Globus pallidus (tissue), 1 donor: ENCODE measurements around the gene MEGF9.

Experiments
- DNase-seq: peaks from one replicate; pipeline ENCODE4 v3.0.0-alpha.2; 2015; ENCODE audit warnings: low spot score

MEGF9 gene

DNA sequence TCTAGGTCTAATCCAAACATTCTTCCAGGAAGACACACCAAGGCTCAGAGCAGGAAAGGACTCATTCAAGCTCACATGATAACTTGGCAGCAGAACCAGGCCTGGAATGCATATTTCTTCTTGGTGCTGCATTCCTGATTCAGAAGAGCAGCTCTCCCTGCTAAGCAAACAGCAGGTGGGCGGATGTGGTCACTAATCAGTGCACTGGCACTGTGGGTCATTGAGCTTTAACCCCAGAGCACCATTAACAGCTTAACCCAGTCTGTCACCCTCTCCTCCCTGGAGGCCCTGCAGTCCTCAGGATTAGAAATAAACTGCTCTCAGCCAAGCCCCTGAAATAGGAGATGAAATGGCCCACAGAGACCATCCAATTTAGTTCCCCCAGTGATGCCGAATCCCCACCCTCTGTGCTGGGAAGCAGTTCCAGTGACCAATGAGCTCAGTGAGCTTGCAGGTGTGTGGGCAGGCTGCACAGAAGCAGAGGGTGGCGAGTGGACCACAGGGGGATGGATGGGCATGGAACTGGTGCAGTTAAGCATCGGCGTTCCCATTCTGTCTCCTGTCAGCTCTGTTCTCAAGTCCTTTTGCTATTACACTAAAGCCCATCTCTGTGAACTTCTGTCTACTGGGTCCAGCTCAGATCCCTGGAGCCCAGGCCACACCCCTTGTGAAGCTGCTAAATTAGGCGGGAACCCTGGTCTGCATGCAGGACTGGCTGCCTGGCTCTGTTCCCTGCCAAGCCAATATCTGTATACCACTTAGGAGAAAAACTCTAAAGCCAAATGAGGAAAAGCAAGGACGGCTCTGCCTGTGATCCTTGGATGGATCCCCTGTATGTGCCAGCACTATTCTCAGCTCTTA, 16.6 kb upstream of the MEGF9 start:
- DNase-seq: no peak

DNA sequence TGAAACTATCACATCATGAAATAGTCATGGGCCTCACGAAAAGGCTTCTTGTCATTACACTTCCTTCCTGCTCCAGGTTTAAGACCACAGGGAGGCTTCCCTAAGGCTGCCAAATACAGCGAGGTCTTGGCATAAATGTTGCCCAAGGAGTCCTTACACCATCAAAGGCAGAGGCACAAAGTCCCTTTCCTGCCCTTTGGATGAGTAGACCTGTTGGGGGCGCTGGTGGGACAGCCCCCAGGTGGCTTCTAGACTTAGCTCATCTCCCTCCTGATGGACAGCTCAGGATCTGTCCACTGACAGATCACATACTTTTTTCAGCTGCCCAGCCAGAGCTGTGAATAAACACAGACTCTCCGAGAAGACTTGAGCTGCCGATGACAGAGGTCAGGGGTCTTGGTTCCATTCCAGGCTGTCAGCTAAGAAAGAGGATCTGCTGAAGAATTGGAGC, 15.5 kb upstream of the MEGF9 start:
- no peak for DNase-seq

DNA sequence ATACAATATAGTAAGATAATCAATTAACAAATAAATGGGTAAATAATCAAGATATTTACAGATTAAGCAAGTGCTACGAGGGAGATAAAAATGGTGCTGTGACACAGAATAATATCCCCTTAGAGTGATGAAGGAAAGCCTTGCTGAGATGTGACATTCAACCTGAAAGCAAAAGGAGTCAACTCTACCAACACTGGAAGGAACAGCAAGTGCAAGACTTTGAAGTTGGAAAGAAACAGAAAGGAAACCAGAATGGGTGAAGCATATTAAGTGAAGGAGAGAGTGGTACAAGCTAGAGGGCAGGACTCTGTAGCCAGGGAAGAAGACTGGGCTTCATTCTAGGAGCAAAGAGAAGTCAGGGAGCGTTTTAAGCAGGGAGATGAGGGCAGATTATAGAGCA, 12.2 kb upstream of the MEGF9 start:
- DNase-seq: no peak

DNA sequence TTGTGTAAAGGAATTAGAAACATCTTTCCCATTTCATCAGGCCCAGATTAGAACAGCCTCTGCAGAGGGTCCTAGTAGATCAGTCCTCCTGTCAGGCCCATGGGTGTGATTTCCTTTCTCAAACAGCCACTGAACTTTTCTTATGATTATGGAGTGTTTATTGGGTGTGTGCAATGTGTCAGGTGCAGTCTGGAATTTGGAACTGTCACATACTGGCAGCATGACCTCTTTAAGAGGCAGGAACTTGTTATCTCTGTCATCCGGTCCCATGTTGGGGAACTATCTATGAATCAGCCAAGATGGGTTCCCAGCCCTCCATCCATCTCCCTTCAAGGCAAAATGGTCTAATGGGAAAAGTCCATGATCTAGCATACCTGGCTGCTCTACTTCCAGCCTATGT, 11.6 kb upstream of the MEGF9 start:
- no peak for DNase-seq

DNA sequence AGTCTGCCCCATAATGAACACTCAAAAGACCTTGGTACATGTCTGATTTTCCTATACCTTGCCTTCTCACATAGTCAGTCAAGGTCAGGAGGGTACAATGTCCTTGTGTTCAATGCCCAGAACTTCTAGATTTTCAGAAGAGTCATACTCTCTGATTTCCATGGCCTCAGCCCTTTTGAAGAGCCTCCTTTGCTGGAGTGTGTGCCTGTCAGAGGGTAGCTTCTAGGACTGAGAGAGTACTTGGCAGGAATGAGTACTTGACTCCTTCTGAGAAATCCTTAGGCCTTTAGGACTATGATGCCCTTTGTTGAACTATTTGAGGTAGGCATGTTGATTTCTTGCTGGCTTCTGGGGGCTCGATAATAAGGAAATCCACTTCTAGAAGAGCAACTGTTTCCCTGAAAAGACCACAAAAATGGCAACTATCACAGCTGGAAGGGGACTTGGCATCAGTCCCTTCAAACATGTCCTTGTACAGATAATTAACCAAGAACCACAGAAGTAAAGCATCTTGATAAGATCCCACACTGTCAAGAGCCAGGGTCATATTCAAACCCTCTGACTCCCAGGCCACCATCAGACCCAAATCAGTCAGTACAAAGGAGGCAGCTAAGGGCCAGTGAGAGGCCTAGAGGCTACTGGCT, 10.6 kb upstream of the MEGF9 start:
- DNase-seq: no peak

DNA sequence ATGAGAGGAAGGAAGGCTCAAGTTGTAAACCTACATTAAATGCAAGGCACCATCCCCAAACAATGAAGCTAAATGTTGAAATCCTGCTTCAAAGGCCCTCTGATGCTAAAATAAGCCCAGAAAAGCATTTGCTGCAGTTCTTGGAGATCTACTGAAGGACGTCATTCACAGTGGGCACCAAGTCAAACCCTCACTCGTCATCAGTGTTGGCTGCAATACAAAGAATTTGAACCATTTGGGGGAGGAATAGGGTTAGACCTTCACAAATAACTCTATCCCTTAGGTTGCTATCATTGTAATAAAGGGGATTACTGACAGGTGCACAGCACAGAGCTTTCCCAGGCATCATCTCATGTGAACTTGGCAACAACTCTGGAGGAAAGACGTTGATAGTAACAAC, 9.3 kb upstream of the MEGF9 start:
- no peak for DNase-seq

DNA sequence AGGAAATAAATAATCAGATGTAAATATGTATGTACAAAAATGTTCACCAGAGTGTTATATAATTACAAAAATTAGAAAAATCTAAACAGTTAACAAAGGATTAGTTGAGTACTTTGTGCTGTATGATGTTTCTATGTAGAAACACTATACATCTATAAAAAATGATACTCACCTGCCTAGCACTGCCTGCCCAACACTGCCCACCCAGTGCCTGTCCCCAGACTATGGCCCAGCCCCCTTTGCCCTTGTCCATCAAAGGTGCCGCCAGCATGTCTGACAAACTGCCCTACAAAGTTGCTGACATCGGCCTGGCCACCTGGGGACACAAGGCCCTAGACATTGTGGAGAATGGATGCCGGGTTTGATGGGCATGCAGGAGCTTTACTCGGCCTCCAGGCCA, 6.1 kb upstream of the MEGF9 start:
- DNase-seq: no peak

DNA sequence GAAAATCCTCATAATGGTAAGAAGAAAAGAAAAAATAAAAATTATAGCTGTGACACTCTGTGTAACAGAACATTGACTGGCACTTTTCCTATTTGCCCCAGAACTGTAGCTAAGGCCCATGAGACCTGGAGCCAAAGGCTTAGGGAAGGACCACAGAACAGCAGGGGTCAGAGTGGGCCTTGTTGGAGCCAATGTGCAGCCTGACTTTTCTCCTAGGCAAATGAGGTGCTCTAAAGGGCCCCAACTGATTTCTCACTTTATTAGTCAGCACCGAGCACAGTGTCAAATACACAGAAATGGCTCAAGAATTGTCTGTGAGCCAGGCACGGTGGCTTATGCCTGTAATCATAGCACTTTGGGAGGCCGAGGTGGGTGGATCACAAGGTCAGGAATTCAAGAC, 4.0 kb upstream of the MEGF9 start:
- no peak for DNase-seq

DNA sequence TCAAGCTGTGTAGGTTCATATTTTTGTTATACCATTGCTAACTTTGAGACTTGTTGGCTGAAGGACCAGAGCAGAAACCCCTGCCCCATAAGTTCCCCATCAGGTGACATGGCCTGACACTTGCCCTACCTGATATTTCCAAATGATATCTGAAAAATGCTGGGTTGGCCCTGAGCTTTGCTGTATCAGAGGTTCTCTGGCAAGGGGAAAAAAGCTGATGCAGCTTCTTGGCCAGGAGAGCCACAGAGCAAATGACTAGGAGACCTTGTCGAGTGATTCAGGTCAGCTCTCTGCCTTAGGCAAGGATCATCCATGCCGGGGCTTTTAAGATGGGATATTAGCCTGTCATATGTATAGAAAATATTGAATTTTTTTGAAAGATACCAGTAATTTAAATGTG, 2.9 kb upstream of the MEGF9 start:
- DNase-seq: no peak

DNA sequence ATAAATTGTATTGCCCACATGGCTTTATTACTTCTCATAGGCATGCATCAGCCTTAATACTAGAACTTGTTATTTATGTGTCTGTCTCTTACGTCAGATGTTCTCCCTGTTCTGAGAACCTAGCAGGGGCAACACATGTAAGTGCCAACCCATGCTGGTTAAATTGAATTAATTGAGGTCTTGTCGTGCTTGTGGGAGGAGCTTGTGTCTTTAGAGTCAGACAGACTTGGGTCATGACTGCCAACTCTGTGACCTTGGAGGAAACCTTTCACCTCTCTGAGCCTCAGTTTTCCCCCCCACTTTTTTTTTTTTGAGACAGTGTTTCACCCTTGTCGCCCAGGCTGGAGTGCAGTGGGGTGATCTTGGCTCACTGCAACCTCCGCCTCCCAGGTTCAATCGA, 2.2 kb upstream of the MEGF9 start:
- DNase-seq: no peak

DNA sequence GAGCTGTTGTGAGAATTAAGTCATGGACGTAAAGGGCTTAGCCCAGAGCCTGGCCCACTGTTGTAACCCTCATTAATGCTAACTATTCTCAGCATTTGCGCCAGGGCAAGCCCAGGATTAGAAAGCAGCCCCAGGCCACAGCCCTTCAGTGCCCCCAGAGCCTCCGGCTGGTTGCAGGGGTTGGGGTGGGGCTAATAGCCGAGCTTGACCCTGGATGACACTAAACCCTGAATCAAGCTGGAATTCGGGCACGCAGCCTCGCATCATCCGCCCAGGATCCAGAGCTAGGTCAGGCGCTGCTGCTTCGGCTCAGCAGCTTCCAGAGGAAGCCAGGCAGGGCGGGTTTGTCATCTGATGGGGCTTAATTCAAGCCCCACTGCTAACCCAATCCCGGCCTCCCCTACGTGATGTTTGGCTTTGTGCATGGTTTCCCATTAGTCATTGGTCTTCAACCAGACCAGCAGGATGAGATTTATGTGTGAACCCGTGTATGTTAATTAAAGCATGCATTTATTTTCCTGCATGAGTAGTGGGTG, 1.2 kb upstream of the MEGF9 start:
- DNase-seq: no peak

DNA sequence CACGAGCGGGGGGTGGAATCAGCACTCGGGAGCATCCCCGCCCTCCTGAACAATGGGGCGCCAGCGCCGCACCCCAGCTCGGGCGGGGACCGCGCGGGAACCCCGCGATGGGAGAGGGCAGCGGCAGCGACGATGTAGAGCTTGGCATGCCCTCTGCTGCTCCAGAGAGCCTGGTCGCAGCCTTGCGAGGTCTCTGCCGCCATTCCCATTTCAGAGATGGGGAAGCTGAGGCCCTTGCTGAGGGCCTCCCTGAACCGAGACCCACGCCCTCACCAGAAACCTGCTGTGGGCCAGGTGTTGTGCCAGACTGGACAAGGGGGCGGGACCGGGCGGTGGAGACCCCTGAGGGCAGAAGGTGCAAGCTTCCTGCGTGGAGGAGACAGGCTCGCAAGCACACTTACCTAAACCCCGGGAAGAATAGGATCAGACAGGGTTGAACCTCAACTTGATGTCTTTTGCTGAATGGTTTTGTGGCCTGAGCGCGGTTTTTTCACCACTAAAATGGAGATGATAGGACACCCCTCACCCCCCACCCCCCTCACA, 647 bp upstream of the MEGF9 start:
- DNase-seq: no peak

DNA sequence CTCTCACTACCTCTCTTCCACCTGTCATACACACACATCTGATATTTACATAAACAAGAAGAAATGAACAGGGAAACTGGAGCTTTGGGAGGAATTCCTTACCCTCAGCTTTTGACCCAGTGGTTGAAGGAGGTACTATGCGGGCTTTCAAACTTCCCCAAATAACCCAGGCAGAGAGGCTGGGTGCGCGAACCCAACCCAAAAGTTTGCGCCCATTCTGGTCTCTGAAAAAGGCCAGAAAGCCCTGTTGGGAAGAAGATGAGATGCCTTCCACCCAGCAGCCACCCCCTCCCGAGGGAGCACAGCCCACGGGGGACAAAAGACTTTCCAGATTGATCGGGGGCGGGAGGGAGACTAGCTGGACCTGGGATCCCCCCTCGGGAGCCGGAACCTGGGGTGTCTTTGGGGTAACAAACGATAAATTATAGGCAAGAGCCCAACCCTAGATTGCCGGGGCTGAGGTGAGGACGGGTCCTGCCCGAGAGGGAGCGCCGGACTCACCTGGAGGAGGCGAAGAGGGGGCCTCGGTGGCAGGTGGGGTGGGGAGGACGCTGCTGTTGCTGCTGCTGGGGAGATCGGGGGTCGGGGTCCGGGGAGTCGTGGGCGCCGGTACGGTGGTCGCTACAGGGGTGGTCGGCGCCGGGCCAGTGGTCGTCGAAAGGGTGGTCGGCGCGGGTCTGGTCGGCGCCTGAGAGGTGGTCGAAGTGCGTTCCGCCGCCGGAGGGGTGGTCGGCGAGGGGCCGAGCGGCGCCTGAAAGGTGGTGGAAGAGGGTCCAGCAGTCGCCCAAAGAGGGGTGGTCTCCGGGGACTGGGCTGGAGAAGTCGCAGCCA, 798 bp downstream of the MEGF9 start:
- DNase-seq: no peak

DNA sequence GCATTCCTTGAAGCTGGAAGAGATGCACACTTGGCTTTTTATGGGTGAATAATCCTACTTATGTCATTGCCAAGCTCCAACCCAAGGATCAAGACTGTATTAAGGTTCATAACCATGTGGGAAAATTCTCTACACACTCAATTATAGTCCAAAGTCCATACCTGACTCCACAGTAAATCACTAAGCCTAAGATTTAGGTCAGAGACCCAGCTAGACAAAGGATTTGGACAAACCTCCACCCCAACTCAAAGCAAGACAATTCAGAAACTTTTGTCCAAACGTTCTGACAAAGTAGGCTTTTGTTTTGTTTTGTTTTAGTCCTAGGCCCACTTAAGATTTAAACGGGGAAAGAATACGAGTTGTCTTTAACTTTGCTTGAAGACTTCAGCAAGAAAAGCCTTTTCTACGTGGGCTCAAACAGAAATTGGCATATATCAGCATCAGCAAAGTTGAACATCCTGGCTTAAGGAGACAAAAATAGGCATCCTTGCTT, 1.7 kb downstream of the MEGF9 start:
- no peak for DNase-seq

DNA sequence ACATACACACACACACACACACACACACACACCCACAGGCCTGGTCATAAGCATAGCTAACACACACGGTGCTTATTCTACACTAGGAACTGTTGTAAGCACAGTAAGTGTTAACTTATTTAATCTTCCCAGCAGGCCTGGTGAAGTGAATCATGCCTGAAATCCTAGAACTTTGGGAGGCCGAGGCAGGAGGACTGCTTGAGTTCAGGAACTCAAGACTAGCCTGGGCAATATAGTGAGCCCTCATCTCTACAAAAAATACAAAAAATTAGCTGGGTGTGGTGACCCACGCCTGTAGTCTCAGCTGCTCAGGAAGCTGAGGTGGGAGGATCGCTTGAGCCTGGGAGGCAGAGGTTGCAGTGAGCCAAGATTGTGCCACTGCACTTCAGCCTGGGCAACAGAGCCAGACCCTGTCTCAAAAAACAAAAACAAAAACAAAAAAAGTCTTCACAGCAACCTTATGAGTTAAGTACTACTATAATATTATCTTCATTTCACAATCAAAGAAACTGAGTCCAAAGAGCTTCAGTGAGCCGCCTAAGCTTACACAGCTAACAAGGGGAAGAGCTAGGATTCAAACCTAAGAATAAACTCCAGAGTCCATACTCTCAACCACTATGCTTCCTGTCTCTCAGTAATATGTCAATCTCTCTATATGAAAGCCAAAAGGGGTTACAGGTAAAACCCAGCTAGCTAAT, 2.3 kb downstream of the MEGF9 start:
- no peak for DNase-seq

DNA sequence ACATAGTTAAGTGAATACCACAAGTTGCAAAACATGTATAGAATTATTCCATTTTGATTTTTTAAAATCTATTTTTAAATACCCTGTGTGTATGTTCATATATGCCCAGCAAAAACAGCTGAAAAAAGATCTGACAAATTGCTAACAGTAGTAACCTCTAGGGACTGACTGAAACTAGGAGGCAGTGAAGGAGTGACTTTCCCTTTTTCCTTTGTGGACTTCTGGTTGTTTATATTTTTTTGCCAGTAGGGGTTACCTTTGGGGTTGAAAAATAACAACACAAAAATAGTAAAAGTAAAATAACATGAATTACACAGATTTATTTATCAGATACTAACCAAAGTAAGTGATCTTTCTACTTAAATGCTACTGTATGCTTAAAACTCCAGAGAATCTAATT, 2.9 kb downstream of the MEGF9 start:
- DNase-seq: no peak

DNA sequence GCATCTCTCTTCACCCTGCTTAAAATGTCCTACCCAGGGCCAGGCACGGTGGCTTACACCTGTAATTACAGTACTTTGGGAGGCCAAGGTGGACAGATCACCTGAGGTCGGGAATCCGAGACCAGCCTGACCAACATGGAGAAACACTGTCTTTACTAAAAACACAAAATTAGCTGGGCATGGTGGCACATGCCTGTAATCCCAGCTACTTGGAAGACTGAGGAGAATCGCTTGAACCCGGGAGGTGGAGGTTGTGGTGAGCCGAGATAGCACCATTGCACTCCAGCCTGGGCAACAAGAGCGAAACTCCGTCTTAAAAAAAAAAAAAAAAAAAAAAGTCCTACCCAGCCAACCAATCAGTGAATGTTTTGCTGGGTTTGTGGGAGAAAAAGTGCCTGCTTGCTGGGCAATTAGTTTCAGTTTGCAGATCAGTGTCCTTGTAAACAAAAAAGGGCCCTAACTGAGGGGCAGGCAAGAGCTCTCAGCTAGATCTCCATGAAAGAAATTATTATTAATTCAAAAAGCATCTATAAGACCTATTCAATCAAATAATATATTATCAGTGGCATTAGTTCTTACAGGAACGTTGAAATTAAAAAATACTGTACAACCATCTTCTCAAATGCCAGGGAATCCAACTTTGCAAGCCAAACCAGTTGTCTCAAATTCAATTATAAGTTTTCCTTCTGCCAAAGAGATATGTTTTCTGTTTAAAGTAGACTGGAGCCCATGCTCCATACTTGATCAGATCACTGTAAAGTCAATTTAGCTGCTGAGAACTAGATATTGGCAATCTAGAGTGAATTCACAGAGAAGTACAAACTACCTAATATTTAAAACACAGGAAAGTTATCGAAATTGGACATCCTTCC, 3.9 kb downstream of the MEGF9 start:
- DNase-seq: peak; percentile 84

DNA sequence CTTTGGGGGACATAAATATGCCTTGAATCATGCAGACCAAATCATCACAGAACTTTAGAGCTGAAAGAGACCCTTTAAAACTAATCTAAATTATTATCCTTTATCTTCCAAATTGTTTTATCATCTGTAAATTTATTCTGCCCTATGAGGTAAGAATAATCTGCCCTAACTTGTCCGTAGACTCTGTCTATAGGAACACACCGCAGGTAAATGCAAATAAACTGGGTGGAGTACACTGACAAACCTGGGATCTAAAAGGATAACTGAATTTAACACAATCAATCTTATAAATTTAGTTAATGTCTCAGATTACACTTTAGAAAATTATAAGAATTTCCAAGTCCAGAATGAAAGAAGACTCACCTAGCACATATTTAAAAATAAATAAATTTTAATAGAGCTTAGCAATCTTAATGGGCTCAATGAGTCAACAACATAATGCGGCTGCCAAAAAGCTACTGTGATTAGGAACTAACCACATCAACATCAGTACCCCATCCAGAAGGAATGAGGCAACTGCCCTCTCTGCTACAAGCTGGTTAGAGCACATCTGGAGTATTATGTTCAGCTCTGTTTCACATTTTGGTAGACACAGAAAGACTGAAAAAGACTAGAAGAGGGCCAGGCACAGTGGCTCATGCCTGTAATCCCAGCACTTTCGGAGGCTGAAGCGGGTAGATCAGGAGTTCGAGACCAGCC, 5.6 kb downstream of the MEGF9 start:
- no peak for DNase-seq

DNA sequence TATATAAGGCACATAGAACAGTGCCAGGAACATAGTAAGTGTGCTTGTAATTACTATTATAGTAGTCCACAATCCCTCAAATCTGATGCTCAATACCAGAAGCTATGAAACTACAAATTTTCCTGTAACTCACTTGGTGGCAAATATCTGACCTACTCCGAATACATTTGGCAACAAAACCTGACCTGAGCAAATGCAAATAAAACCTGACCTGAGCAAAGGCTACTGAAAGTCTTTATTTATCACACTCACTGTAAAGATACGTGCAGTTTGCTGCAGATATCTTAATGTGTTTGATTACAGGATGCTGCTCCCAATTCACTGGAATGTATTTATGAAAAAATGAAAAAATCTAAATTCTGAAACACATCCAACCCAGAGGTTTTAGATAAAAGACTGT, 7.1 kb downstream of the MEGF9 start:
- no peak for DNase-seq

DNA sequence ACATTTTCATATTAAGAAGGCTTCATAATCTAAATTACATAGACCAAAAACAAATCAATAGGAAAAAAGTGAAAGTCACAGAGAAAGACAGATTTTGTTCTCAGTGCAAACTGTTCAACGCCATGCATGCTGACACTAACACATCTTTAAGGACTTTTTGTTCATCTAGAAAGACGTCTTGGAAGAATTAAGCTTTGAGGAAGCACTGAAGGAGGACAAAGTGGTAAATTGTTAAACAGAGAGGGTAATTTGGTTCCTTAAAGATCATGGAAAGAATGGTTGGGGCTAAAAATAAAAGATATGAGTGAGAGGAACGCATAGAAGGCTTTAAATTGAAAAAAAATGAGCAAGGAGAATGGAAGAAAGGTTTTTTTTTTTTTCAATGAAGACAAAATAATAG, 9.1 kb downstream of the MEGF9 start:
- no peak for DNase-seq
